Sigmoid colon (tissue), 7 donors: Measurements from ENCODE around the gene TAX1BP3. TPM values are rescaled to one million over a fixed set of nuclear protein-coding genes. Genes with fewer than 3 reads are reported as not detected.

Experiments used
- DNase-seq: peaks from one replicate; pipeline ENCODE4 v3.0.0-alpha.2; 2019
- H3K27ac ChIP-seq, 4 donors: fragments of 200-600 bp; sonication (generic); one replicate each; pipeline ENCODE4 v1.5.1; 2016 to 2019; ENCODE audit warnings: mild to moderate bottlenecking in 1 of 4
- H3K27me3 ChIP-seq, 3 donors: fragments of 200-600 bp; sonication (generic); one replicate each; pipeline ENCODE4 v1.5.1; 2019; ENCODE audit warnings: mild to moderate bottlenecking in 1 of 3
- H3K36me3 ChIP-seq, 4 donors: fragments of 200-600 bp; sonication (generic); one replicate each; pipeline ENCODE4 v1.5.1; 2016 to 2019
- H3K4me1 ChIP-seq, 4 donors: fragments of 200-600 bp; sonication (generic); one replicate each; pipeline ENCODE4 v1.5.1; 2017 to 2019
- H3K4me3 ChIP-seq, 4 donors: fragments of 200-600 bp; sonication (generic); one replicate each; pipeline ENCODE4 v1.5.1; 2017 to 2019; ENCODE audit warnings: mild to moderate bottlenecking in 2 of 4, moderate library complexity in 1 of 4
- H3K9me3 ChIP-seq, 4 donors: fragments of 200-600 bp in 3 of 4; sonication (generic) in 3 of 4; one replicate each; pipeline versions ENCODE4 v1.5.1 to v1.6.1; 2013 to 2019
- CTCF ChIP-seq, 4 experiments: fragments of 450-650 bp in 3 of 4; fragments of 200-600 bp in 1 of 4; IDR thresholded peaks; one replicate each; pipeline ENCODE4 v1.5.1; 2016 to 2019; ENCODE audit warnings: antibody characterized with exemption in 4 of 4, mild to moderate bottlenecking in 3 of 4, moderate library complexity in 2 of 4
- EP300 ChIP-seq, 4 donors: sonication (generic); formaldehyde crosslinking; IDR thresholded peaks; one replicate each; pipeline ENCODE4 v1.6.1; 2017; ENCODE audit warnings: antibody characterized with exemption in 4 of 4
- POLR2A ChIP-seq, 2 donors: fragments of 450-650 bp; IDR thresholded peaks; one replicate each; pipeline ENCODE4 v1.6.1; 2016; ENCODE audit warnings: antibody characterized with exemption in 2 of 2, mild to moderate bottlenecking in 2 of 2, moderate library complexity in 2 of 2
- POLR2AphosphoS5 ChIP-seq, 4 donors: sonication (generic); formaldehyde crosslinking; IDR thresholded peaks; one replicate each; pipeline ENCODE4 v1.6.1; 2017; ENCODE audit warnings: antibody characterized with exemption in 4 of 4
- WGBS, 2 donors: extraction: QIAGEN DNeasy Blood & Tissue Kit; methylation state at CpG; one replicate each; pipeline ENCODE4 v1.1.7; 2013; 5-methylcytosine and 5-hydroxymethylcytosine counted together
- intact Hi-C: fragments of 100-400 bp; cut with DNase I; formaldehyde crosslinking; loops from one replicate; pipeline ENCODE4 v1.15.1; 2023
- polyA plus RNA-seq, 3 donors: library from polyadenylated mRNA; stranded (reverse); fragments of 200-250 nt; gene quantifications; one replicate each; pipeline ENCODE4 v1.2.3, GENCODE V29; 2013
- total RNA-seq, 4 donors: library from RNA; depleted of rRNA; stranded (reverse); fragments of >200 nt; gene quantifications; one replicate each; pipeline ENCODE4 v1.1.0, GENCODE V29; 2016
- donor health status: healthy with polysubstance abuse.
- donor health status: Bipolar disorder and iron deficiency.
- donor health status: healthy.

Gene TAX1BP3
- total and polyA plus RNA-seq, 7 donors, result 58.1 to 363 (median 92.0) TPM

DNA sequence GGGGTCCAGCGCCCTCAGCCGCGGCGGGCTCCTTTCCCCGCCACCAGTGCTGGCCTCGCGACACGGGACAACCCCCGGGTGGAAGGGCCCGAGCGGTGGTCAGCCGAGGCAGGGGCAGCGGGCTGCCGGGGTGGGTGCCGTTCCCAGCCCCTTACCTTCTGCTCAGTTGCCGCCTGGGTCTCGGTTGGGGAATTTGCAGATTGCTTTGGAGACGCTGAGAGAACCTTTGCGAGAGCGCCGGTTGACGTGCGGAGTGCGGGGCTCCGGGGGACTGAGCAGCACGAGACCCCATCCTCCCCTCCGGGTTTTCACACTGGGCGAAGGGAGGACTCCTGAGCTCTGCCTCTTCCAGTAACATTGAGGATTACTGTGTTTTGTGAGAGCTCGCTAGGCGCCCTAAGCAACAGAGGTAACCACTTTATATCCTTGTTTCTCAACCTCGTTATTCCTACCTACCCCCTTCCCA lies 31.4 kb downstream of the TAX1BP3 start:
- no peak for DNase-seq
- Histone ChIP-seq H3K4me1 (peaks cover 0 to 32% (median 28%) of the 10 kb centered on the region in 4 donors), H3K27ac (peak overlapping the region; percentile 92 to 96 (median 95)), H3K27me3 (no peaks in the 10 kb centered on the region), H3K36me3 (peaks cover 0 to 13% (median 0%) of the 10 kb centered on the region in 4 donors), H3K9me3 (no peaks in the 10 kb centered on the region), H3K4me3 (peak overlapping the region; percentile 89 to 100 (median 96))
- intact Hi-C loops, result loop anchor here (1.0 to 5.0 kb wide), 3 partner anchors 31 to 590 kb away; partner anchors contain the start of genes EMC6, HASPIN and TAX1BP3
- WGBS, 2 donors, result 1 to 2% methylated on average over 31 of the region's 31 CpGs
- TF ChIP-seq POLR2AphosphoS5 (IDR thresholded peaks at IDR 0.05), result no peak

GRCh38 chr17:3636154-3636907 lies 32.0 kb downstream of the TAX1BP3 start, which contains the start of the genes CTNS and SHPK:
TSS of gene CTNS (plus strand) at chr17:3636760. CDS start at chr17:3640207, 3,447 bp downstream.
TSS of gene SHPK (minus strand) at chr17:3636250. CDS start at chr17:3636219, 31 bp downstream.
- Histone ChIP-seq H3K9me3 (no peaks in the 10 kb centered on the region), H3K36me3 (peaks cover 0 to 13% (median 0%) of the 10 kb centered on the region in 4 donors), H3K27ac (peak within 1 kb of the TSS; percentile 92 to 96 (median 95)), H3K4me3 (peak within 1 kb of the TSS; percentile 89 to 100 (median 96)), H3K4me1 (peaks cover 0 to 32% (median 28%) of the 10 kb centered on the region in 4 donors), H3K27me3 (no peaks in the 10 kb centered on the region)
- peak; percentile 99 for DNase-seq
- intact Hi-C loops, result loop anchor here (1.0 to 5.0 kb wide), 3 partner anchors 32 to 589 kb away; partner anchors contain the start of genes EMC6, HASPIN and TAX1BP3
- WGBS, 2 donors, result 0 to 1% methylated on average over 68 of the region's 68 CpGs
- TF ChIP-seq POLR2AphosphoS5 (IDR thresholded peaks at IDR 0.05) (peak; percentile 75 to 91 (median 88)), POLR2A (IDR thresholded peaks at IDR 0.05) (peak in 1 of 2 donors; percentile 68), EP300 (IDR thresholded peaks at IDR 0.05) (no peak), CTCF (IDR thresholded peaks at IDR 0.05) (no peak)

GRCh38 chr17:3635474-3636153 lies 32.8 kb downstream of the TAX1BP3 start:
- no peaks in the 10 kb centered on the region for H3K9me3 ChIP-seq
- peaks cover 0 to 10% (median under 1%) of the 10 kb centered on the region in 4 donors for H3K36me3 ChIP-seq
- H3K4me1 ChIP-seq, result peaks cover 0 to 32% (median 28%) of the 10 kb centered on the region in 4 donors
- peak overlapping the region; percentile 89 to 100 (median 96) for H3K4me3 ChIP-seq
- peak overlapping the region; percentile 92 to 96 (median 95) for H3K27ac ChIP-seq
- WGBS, 2 donors, result 5 to 17% methylated on average over 38 of the region's 38 CpGs
- H3K27me3 ChIP-seq, result no peaks in the 10 kb centered on the region
- TF ChIP-seq POLR2A (IDR thresholded peaks at IDR 0.05), result no peak
- no peak for TF ChIP-seq POLR2AphosphoS5 (IDR thresholded peaks at IDR 0.05)
- no peak for DNase-seq
- intact Hi-C loops, result loop anchor here (1.0 to 5.0 kb wide), 3 partner anchors 33 to 588 kb away; partner anchors contain the start of genes EMC6, HASPIN and TAX1BP3

- H3K27ac ChIP-seq, result no peak overlapping the region
- H3K4me1 ChIP-seq, result peaks cover 0 to 24% (median 21%) of the 10 kb centered on the region in 4 donors
- peaks cover 6 to 34% (median 11%) of the 10 kb centered on the region in 4 donors for H3K36me3 ChIP-seq
- 96 to 97% methylated on average over 7 of the region's 7 CpGs for WGBS, 2 donors
- no peaks in the 10 kb centered on the region for H3K9me3 ChIP-seq
- no peak for TF ChIP-seq CTCF (IDR thresholded peaks at IDR 0.05)
- no peak for TF ChIP-seq EP300 (IDR thresholded peaks at IDR 0.05)
- TF ChIP-seq POLR2A (IDR thresholded peaks at IDR 0.05), result no peak
- TF ChIP-seq POLR2AphosphoS5 (IDR thresholded peaks at IDR 0.05), result no peak
- intact Hi-C loops, result no loop called here
- no peak for DNase-seq
- no peak overlapping the region for H3K4me3 ChIP-seq
- H3K27me3 ChIP-seq, result no peaks in the 10 kb centered on the region
Observed at GRCh38 chr17:3632287-3632686, 36.1 kb downstream of the TAX1BP3 start.

DNA sequence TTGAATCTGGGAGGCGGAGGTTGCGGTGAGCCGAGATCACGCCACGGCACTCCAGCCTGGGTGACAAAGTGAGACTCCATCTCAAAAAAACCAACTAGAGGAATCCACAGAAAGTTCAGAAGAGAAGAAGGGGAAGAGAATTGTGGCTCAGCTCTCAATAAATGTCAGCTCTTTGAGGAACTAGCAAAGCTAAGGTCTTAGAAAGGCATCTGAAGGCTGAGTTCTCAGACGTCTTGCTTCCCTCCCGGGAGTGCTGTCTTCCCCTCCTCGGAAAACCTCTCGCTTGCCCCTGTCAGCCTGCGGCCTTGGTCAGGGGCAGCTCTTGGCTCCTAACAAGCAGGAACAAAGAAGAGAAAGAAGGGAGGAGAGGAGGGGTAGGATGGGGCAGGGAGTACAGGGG lies 37.6 kb downstream of the TAX1BP3 start:
- H3K4me3 ChIP-seq, result no peak overlapping the region
- H3K36me3 ChIP-seq, result peaks cover 6 to 46% (median 14%) of the 10 kb centered on the region in 4 donors
- intact Hi-C loops, result no loop called here
- DNase-seq, result no peak
- no peaks in the 10 kb centered on the region for H3K27me3 ChIP-seq
- H3K27ac ChIP-seq, result no peak overlapping the region
- no peak for TF ChIP-seq POLR2AphosphoS5 (IDR thresholded peaks at IDR 0.05)
- TF ChIP-seq CTCF (IDR thresholded peaks at IDR 0.05), result no peak
- no peak for TF ChIP-seq POLR2A (IDR thresholded peaks at IDR 0.05)
- no peak for TF ChIP-seq EP300 (IDR thresholded peaks at IDR 0.05)
- 92 to 94% methylated on average over 10 of the region's 10 CpGs for WGBS, 2 donors
- H3K4me1 ChIP-seq, result peaks cover 0 to 20% (median 16%) of the 10 kb centered on the region in 4 donors
- no peaks in the 10 kb centered on the region for H3K9me3 ChIP-seq
